Inferior parietal cortex (tissue), 1 donor: ENCODE data around the gene ENTREP3.
"Not testable (repeated sequence)": the region's sequence is repeated elsewhere in the genome, so short reads cannot be mapped to it uniquely, and the experiment has no call there.

Source experiments
- DNase-seq: peaks from one replicate; pipeline ENCODE4 v3.0.0-alpha.2; 2016; ENCODE audit errors: extremely low spot score

Gene ENTREP3

GRCh38 chr1:155250633-155251449 lies 4.4 kb downstream of the ENTREP3 start:
- peak; percentile 91 for DNase-seq

- DNase-seq, result no peak
These were observed 5.0 kb downstream of the ENTREP3 start for GRCh38 chr1:155250246-155250632.

GRCh38 chr1:155247667-155248553 lies 7.4 kb downstream of the ENTREP3 start:
- DNase-seq, result no peak

- not testable (repeated sequence) for DNase-seq
These were observed 8.5 kb downstream of the ENTREP3 start for GRCh38 chr1:155246796-155247195.

GRCh38 chr1:155245163-155245524 lies 10.1 kb downstream of the ENTREP3 start:
- DNase-seq, result no peak

GRCh38 chr1:155244368-155245162 lies 10.7 kb downstream of the ENTREP3 start:
- DNase-seq, result peak; percentile 99

GRCh38 chr1:155242805-155243358 lies 12.4 kb downstream of the ENTREP3 start:
- no peak for DNase-seq

GRCh38 chr1:155241841-155242264 lies 13.4 kb downstream of the ENTREP3 start:
- no peak for DNase-seq

- peak; percentile 97 for DNase-seq
These were observed 14.1 kb downstream of the ENTREP3 start for GRCh38 chr1:155241069-155241679.

- DNase-seq, result no peak
These were observed 18.8 kb downstream of the ENTREP3 start for GRCh38 chr1:155236451-155236850.

- DNase-seq, result not testable (repeated sequence)
These were observed 19.9 kb downstream of the ENTREP3 start for GRCh38 chr1:155235375-155235774.

- DNase-seq, result not testable (repeated sequence)
These were observed 21.8 kb downstream of the ENTREP3 start for GRCh38 chr1:155233502-155233901.

GRCh38 chr1:155232001-155232978 lies 23.0 kb downstream of the ENTREP3 start:
- DNase-seq, result not testable (repeated sequence)

- not testable (repeated sequence) for DNase-seq
These were observed 24.0 kb downstream of the ENTREP3 start for GRCh38 chr1:155231302-155231701.

- no peak for DNase-seq
These were observed 27.2 kb downstream of the ENTREP3 start for GRCh38 chr1:155228096-155228427.

- peak; percentile 99 for DNase-seq
These were observed 27.8 kb downstream of the ENTREP3 start for GRCh38 chr1:155227261-155228095.

- DNase-seq, result peak; percentile 58
These were observed 28.4 kb downstream of the ENTREP3 start for GRCh38 chr1:155226910-155227260.

GRCh38 chr1:155226188-155226909 lies 28.9 kb downstream of the ENTREP3 start:
- peak; percentile 66 for DNase-seq

GRCh38 chr1:155225404-155225759 lies 29.9 kb downstream of the ENTREP3 start:
- DNase-seq, result not testable (repeated sequence)
